Measurements from ENCODE around the gene LCORL. TPM values are rescaled to one million over a fixed set of nuclear protein-coding genes. Genes with fewer than 3 reads are reported as not detected.

Gene LCORL
- total RNA-seq, 1 experiment from 2014 or later: 15.5 TPM

- Histone ChIP-seq H2AK5ac (ENCODE audit: insufficient read length, low read length) (no peak within 1 kb of the TSS), H3K9ac (ENCODE audit: extremely low read depth, insufficient read length, low read length) (peak within 1 kb of the TSS; percentile 99), H3K18ac (ENCODE audit: insufficient read length, low read depth, low read length) (peak within 1 kb of the TSS; percentile 87), H3K14ac (ENCODE audit: insufficient read depth, low read length) (peak within 1 kb of the TSS; percentile 97), H3K23me2 (ENCODE audit: insufficient read length, low read depth, low read length, poor library complexity, severe bottlenecking) (peaks cover 3% of the 10 kb centered on the region), H3K9me3 (ENCODE audit: control insufficient read depth, low read depth, low read length) (no peaks in the 10 kb centered on the region), H2BK5ac (ENCODE audit: insufficient read length, low read length) (no peak within 1 kb of the TSS), H3K23ac (ENCODE audit: insufficient read length, low read depth, low read length) (no peak within 1 kb of the TSS), H3K4me1 (ENCODE audit: insufficient read depth, low read length) (peaks cover 2% of the 10 kb centered on the region; the same call in 1 of the 2 replicates), H3K27me3 (ENCODE audit: insufficient read depth, low read length) (no peaks in the 10 kb centered on the region), H3K79me2 (ENCODE audit: insufficient read depth, low read length) (peaks cover 38% of the 10 kb centered on the region; the same call in 1 of the 2 replicates), H3K56ac (ENCODE audit: insufficient read length, low read depth, low read length) (no peak within 1 kb of the TSS), H4K8ac (replicated peaks; ENCODE audit: insufficient read length, low read depth, low read length) (no peak within 1 kb of the TSS), H4K5ac (ENCODE audit: insufficient read length, low read depth, low read length) (peak within 1 kb of the TSS; percentile 18), H2BK120ac (ENCODE audit: low read depth, low read length, poor library complexity, severe bottlenecking) (no peak within 1 kb of the TSS), H2BK20ac (ENCODE audit: low read depth, low read length, poor library complexity, severe bottlenecking) (no peak within 1 kb of the TSS), H3K27ac (ENCODE audit: insufficient read length, low read depth, low read length) (peak within 1 kb of the TSS; percentile 68), H4K91ac (ENCODE audit: insufficient read length, low read depth, low read length) (no peak within 1 kb of the TSS), H3T11ph (ENCODE audit: low read length) (no peak within 1 kb of the TSS), H3K79me1 (ENCODE audit: insufficient read depth, low read depth, low read length, poor library complexity, severe bottlenecking) (peaks cover 5% of the 10 kb centered on the region), H2AFZ (ENCODE audit: low read length) (no peak within 1 kb of the TSS), H3K4me2 (ENCODE audit: insufficient read depth, insufficient read length, low read length) (peak within 1 kb of the TSS; percentile 98), H4K20me1 (ENCODE audit: control insufficient read depth, insufficient read depth, insufficient read length) (no peaks in the 10 kb centered on the region), H3K4ac (ENCODE audit: low read depth, low read length) (no peak within 1 kb of the TSS; the same call in 1 of the 2 replicates), H2BK15ac (ENCODE audit: low read depth, low read length) (no peak within 1 kb of the TSS), H2BK12ac (ENCODE audit: insufficient read length, low read depth, low read length) (no peak within 1 kb of the TSS)
- peaks cover 0 to 6% of the 10 kb centered on the region in 2 experiments; a peak in 1 of 5 replicates for H3K9me3 Mint-ChIP-seq
- no CpG with 5 or more reads among the region's 69 CpGs for WGBS (ENCODE audit: extremely low coverage, insufficient read length, low lambda C conversion rate)
- peaks cover 25 to 63% (median 30%) of the 10 kb centered on the region in 3 experiments; a peak in 6 of 7 replicates for H3K36me3 Mint-ChIP-seq (ENCODE audit: insufficient read depth in 1 of 3, low read depth in 3 of 3)
- no peaks in the 10 kb centered on the region for H3K27me3 Mint-ChIP-seq (ENCODE audit: low read depth)
- H3K4me3 Mint-ChIP-seq: peak within 1 kb of the TSS; percentile 98 to 100
- TF ChIP-seq, protein P1, sequence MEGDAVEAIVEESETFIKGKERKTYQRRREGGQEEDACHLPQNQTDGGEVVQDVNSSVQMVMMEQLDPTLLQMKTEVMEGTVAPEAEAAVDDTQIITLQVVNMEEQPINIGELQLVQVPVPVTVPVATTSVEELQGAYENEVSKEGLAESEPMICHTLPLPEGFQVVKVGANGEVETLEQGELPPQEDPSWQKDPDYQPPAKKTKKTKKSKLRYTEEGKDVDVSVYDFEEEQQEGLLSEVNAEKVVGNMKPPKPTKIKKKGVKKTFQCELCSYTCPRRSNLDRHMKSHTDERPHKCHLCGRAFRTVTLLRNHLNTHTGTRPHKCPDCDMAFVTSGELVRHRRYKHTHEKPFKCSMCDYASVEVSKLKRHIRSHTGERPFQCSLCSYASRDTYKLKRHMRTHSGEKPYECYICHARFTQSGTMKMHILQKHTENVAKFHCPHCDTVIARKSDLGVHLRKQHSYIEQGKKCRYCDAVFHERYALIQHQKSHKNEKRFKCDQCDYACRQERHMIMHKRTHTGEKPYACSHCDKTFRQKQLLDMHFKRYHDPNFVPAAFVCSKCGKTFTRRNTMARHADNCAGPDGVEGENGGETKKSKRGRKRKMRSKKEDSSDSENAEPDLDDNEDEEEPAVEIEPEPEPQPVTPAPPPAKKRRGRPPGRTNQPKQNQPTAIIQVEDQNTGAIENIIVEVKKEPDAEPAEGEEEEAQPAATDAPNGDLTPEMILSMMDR (conservative IDR thresholded peaks at IDR 0.05): no peak
- peak within 1 kb of the TSS; percentile 99 to 100 (median 99) for H3K27ac Mint-ChIP-seq
- peaks cover 35 to 39% of the 10 kb centered on the region in 2 experiments for H3K4me1 Mint-ChIP-seq
- peak; percentile 99 for DNase-seq
These were observed 211.1 kb downstream of the LCORL start, which contains the start of the genes DCAF16 and NCAPG for GRCh38 chr4:17810260-17811077. TSS of gene DCAF16 (minus strand) at chr4:17810757. CDS start at chr4:17804141, 6,616 bp downstream. TSS of gene NCAPG (plus strand) at chr4:17810979. CDS start at chr4:17811078, 99 bp downstream.

Measured in H9 (cell line).